OCI-LY1 (cell line): Measurements from ENCODE around the gene BMP7.

Experiments used
- EZH2 ChIP-seq: fragments of 200-600 bp; sonication (generic), shearing (Covaris generic); IDR thresholded peaks from 2 replicates; pipeline ENCODE4 v1.8.0; 2017; ENCODE audit warnings: borderline replicate concordance, mixed run types, mild to moderate bottlenecking, antibody characterized with exemption, low read length, moderate library complexity, mixed read lengths
- TF ChIP-seq, protein P1 (sequence below): fragments of 200-600 bp; sonication (generic), shearing (Covaris generic); IDR thresholded peaks from 2 replicates; pipeline ENCODE4 v1.5.1; 2017; ENCODE audit warnings: mild to moderate bottlenecking, antibody characterized with exemption, low read length, moderate library complexity, mixed read lengths

DNA sequence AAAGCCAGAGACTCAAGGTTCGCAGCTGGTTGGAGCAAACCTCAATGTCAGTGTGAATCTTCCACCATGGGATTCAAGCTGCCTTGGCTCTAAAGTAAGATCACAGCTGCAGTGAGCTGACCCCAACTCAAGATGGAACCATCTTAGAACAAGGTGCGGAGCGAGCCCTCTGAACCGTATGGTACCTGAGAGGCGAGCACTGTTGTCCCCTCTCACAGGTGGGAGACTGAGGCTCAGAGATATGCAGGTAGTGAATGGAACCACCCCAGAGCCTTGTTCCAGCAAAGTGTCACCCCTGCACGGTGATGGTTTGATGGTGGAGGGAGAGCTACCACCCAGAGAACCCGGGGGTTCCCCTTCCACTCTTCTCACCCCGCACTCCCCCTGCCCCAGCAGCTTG lies 52.5 kb downstream of the BMP7 start:
- TF ChIP-seq EZH2 = no peak
- TF ChIP-seq, protein P1, sequence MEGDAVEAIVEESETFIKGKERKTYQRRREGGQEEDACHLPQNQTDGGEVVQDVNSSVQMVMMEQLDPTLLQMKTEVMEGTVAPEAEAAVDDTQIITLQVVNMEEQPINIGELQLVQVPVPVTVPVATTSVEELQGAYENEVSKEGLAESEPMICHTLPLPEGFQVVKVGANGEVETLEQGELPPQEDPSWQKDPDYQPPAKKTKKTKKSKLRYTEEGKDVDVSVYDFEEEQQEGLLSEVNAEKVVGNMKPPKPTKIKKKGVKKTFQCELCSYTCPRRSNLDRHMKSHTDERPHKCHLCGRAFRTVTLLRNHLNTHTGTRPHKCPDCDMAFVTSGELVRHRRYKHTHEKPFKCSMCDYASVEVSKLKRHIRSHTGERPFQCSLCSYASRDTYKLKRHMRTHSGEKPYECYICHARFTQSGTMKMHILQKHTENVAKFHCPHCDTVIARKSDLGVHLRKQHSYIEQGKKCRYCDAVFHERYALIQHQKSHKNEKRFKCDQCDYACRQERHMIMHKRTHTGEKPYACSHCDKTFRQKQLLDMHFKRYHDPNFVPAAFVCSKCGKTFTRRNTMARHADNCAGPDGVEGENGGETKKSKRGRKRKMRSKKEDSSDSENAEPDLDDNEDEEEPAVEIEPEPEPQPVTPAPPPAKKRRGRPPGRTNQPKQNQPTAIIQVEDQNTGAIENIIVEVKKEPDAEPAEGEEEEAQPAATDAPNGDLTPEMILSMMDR = no peak
